Neural progenitor cell (in vitro differentiated cells): ENCODE results near the gene FHIP2A. TPM values are rescaled to one million over a fixed set of nuclear protein-coding genes. Genes with fewer than 3 reads are reported as not detected.
A peak's percentile ranks its signal among the peaks of the same experiment; 100 is the strongest.

ENCODE experiments used
- DNase-seq: peaks from one replicate; pipeline ENCODE4 v3.0.0-alpha.2; 2016; ENCODE audit warnings: low spot score
- H2AFZ ChIP-seq: fragments of 200-600 bp; sonication (generic); replicated peaks from 2 replicates; pipeline ENCODE4 v1.6.1; 2016; ENCODE audit warnings: antibody characterized with exemption
- H3F3A ChIP-seq: fragments of 200-600 bp; sonication (generic); 2 replicates; pipeline ENCODE4 v1.6.1; 2016; ENCODE audit warnings: antibody characterized with exemption, low read depth
- H3K27ac ChIP-seq: fragments of 200-600 bp; sonication (generic); 2 replicates; pipeline ENCODE4 v1.5.1; 2016; ENCODE audit warnings: mild to moderate bottlenecking
- H3K27me3 ChIP-seq: fragments of 200-600 bp; sonication (generic); 2 replicates; pipeline ENCODE4 v1.6.1; 2016; ENCODE audit warnings: mild to moderate bottlenecking, moderate library complexity
- H3K36me3 ChIP-seq: fragments of 200-600 bp; sonication (generic); 2 replicates; pipeline ENCODE4 v1.5.1; 2016
- H3K4me1 ChIP-seq: fragments of 200-600 bp; sonication (generic); 2 replicates; pipeline ENCODE4 v1.6.1; 2016; ENCODE audit warnings: mixed run types
- H3K4me2 ChIP-seq: fragments of 200-600 bp; sonication (generic); 2 replicates; pipeline ENCODE4 v1.6.1; 2016
- H3K4me3 ChIP-seq: fragments of 200-600 bp; sonication (generic); 2 replicates; pipeline ENCODE4 v1.5.1; 2016
- H3K79me2 ChIP-seq: fragments of 200-600 bp; sonication (generic); 2 replicates; pipeline ENCODE4 v1.6.1; 2016; ENCODE audit warnings: low read depth
- H3K9ac ChIP-seq: fragments of 200-600 bp; sonication (generic); 2 replicates; pipeline ENCODE4 v1.6.1; 2016
- H3K9me3 ChIP-seq: fragments of 200-600 bp; sonication (generic); 2 replicates; pipeline ENCODE4 v1.5.1; 2016; ENCODE audit warnings: low read depth
- H4K20me1 ChIP-seq: fragments of 200-600 bp; sonication (generic); 2 replicates; pipeline ENCODE4 v1.6.1; 2016; ENCODE audit warnings: low read depth
- H3K27ac Mint-ChIP-seq: 3 replicates; pipeline ENCODE4 v1.8.0; 2021; ENCODE audit warnings: mixed read lengths
- H3K27me3 Mint-ChIP-seq: 2 replicates; pipeline ENCODE4 v1.8.0; 2022; ENCODE audit warnings: low read depth, mild to moderate bottlenecking, inconsistent platforms, moderate library complexity, mixed read lengths; ENCODE audit not compliant: insufficient read depth
- H3K36me3 Mint-ChIP-seq: 3 replicates; pipeline ENCODE4 v1.8.0; 2021; ENCODE audit warnings: mixed read lengths
- H3K4me1 Mint-ChIP-seq: 3 replicates; pipeline ENCODE4 v1.8.0; 2021; ENCODE audit warnings: mixed read lengths
- H3K4me3 Mint-ChIP-seq: 3 replicates; pipeline ENCODE4 v1.8.0; 2021; ENCODE audit warnings: mild to moderate bottlenecking, moderate library complexity, mixed read lengths
- H3K9me3 Mint-ChIP-seq: 3 replicates; pipeline ENCODE4 v1.8.0; 2020; ENCODE audit warnings: mixed read lengths
- CTCF ChIP-seq: fragments of 200-600 bp; sonication (generic); IDR thresholded peaks from 2 replicates; pipeline ENCODE4 v1.5.1; 2017; ENCODE audit warnings: antibody characterized with exemption, mild to moderate bottlenecking
- EZH2 ChIP-seq: fragments of 200-600 bp; sonication (generic); IDR thresholded peaks from 2 replicates; pipeline ENCODE4 v1.6.1; 2017; ENCODE audit warnings: antibody characterized with exemption, mild to moderate bottlenecking, moderate library complexity
- EZH2phosphoT487 ChIP-seq: fragments of 200-600 bp; sonication (generic); IDR thresholded peaks from 2 replicates; pipeline ENCODE4 v1.6.1; 2017; ENCODE audit warnings: antibody characterized with exemption
- total RNA-seq: library from RNA; depleted of rRNA; stranded (reverse); fragments of >200 nt; gene quantifications from 2 replicates; pipeline ENCODE4 v1.2.3, GENCODE V29; 2015; ENCODE audit warnings: low replicate concordance

Gene FHIP2A
- total RNA-seq, 1 donor from 2014 or later: 28.2 TPM

GRCh38 chr10:114824391-114824790 is 2.8 kb downstream of the FHIP2A start:
- no peak overlapping the region for H3K27ac Mint-ChIP-seq
- Histone ChIP-seq H3K4me3 (no peak overlapping the region), H3K9ac (no peak overlapping the region), H3F3A (peaks cover 14% of the 10 kb centered on the region), H4K20me1 (peaks cover 30% of the 10 kb centered on the region), H3K9me3 (no peaks in the 10 kb centered on the region), H3K79me2 (peaks cover 54% of the 10 kb centered on the region), H3K36me3 (peaks cover 4% of the 10 kb centered on the region), H3K4me1 (peaks cover 4% of the 10 kb centered on the region), H2AFZ (no peak overlapping the region), H3K4me2 (peak overlapping the region; percentile 19), H3K27me3 (no peaks in the 10 kb centered on the region), H3K27ac (no peak overlapping the region)
- no peak for TF ChIP-seq EZH2
- no peak for TF ChIP-seq EZH2phosphoT487
- TF ChIP-seq CTCF: no peak
- H3K9me3 Mint-ChIP-seq: peaks cover 10% of the 10 kb centered on the region
- H3K27me3 Mint-ChIP-seq: peaks cover 2% of the 10 kb centered on the region
- H3K4me1 Mint-ChIP-seq: peaks cover 16% of the 10 kb centered on the region
- no peak for DNase-seq
- H3K4me3 Mint-ChIP-seq: peak overlapping the region; percentile 12
- peaks cover 14% of the 10 kb centered on the region for H3K36me3 Mint-ChIP-seq

GRCh38 chr10:114825513-114826253 is 4.1 kb downstream of the FHIP2A start:
- peaks cover 9% of the 10 kb centered on the region for H3K9me3 Mint-ChIP-seq
- H3K36me3 ChIP-seq: peaks cover 4% of the 10 kb centered on the region
- H3K36me3 Mint-ChIP-seq: peaks cover 18% of the 10 kb centered on the region
- peaks cover 13% of the 10 kb centered on the region for H3F3A ChIP-seq
- H3K4me1 Mint-ChIP-seq: peaks cover 20% of the 10 kb centered on the region
- peaks cover 35% of the 10 kb centered on the region for H4K20me1 ChIP-seq
- no peaks in the 10 kb centered on the region for H3K9me3 ChIP-seq
- DNase-seq: no peak
- H3K27me3 ChIP-seq: no peaks in the 10 kb centered on the region
- H3K9ac ChIP-seq: no peak overlapping the region
- H3K4me3 ChIP-seq: no peak overlapping the region
- H3K4me1 ChIP-seq: peaks cover 4% of the 10 kb centered on the region
- no peak for TF ChIP-seq EZH2
- TF ChIP-seq EZH2phosphoT487: no peak
- no peak for TF ChIP-seq CTCF
- H3K27ac ChIP-seq: no peak overlapping the region
- H3K27me3 Mint-ChIP-seq: peaks cover 2% of the 10 kb centered on the region
- peaks cover 60% of the 10 kb centered on the region for H3K79me2 ChIP-seq
- H3K4me3 Mint-ChIP-seq: no peak overlapping the region
- no peak overlapping the region for H3K4me2 ChIP-seq
- no peak overlapping the region for H3K27ac Mint-ChIP-seq
- no peak overlapping the region for H2AFZ ChIP-seq

DNA sequence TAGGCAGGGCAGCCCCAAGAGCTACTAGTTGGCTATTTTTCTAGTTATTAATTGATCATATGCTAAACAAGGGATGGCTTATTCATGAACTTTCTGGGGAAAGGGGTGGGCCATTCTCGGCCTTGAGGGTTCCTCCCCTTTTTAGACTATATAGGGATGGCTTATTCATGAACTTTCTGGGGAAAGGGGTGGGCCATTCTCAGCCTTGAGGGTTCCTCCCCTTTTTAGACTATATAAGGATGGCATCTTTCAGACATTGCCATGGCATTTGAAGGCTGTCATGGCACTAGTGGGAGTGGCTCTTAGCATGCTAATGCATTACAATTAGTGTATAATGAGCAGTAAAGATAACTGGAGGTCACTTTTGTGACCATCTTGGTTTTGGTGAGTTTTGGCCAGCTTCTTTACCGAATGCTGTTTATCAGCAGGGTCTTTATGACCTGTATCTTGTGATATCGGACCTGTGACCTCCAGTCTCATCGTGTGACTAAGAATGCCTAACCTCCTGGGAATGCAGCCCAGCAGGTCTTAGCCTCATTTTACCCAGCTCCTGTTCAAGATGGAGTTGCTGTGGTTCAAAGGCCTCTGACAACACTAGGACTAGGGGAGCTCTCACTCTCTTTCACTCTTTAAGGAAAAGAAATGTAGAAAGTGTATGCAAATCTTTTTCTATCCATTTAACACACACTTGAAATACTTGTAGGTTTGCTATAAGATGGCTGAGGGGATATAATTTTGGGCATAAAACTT is 7.8 kb downstream of the FHIP2A start:
- H2AFZ ChIP-seq: no peak overlapping the region
- H3K4me1 ChIP-seq: no peaks in the 10 kb centered on the region
- Mint-ChIP-seq H3K4me3 (no peak overlapping the region), H3K9me3 (peaks cover 6% of the 10 kb centered on the region), H3K27me3 (peaks cover 2% of the 10 kb centered on the region), H3K4me1 (peaks cover 8% of the 10 kb centered on the region), H3K27ac (no peak overlapping the region), H3K36me3 (peaks cover 19% of the 10 kb centered on the region)
- no peaks in the 10 kb centered on the region for H3K9me3 ChIP-seq
- no peak for DNase-seq
- no peak for TF ChIP-seq EZH2
- peaks cover 25% of the 10 kb centered on the region for H4K20me1 ChIP-seq
- no peak overlapping the region for H3K4me2 ChIP-seq
- H3K27me3 ChIP-seq: no peaks in the 10 kb centered on the region
- no peak overlapping the region for H3K9ac ChIP-seq
- H3K4me3 ChIP-seq: no peak overlapping the region
- H3K27ac ChIP-seq: no peak overlapping the region
- no peaks in the 10 kb centered on the region for H3K36me3 ChIP-seq
- peaks cover 40% of the 10 kb centered on the region for H3K79me2 ChIP-seq
- H3F3A ChIP-seq: no peaks in the 10 kb centered on the region
